GM23338 (cell line): ENCODE measurements around the gene WIPF1.
"Not testable (repeated sequence)": the region's sequence is repeated elsewhere in the genome, so short reads cannot be mapped to it uniquely, and the experiment has no call there.

Source experiments
- CTCF ChIP-seq, 2 experiments: fragments of 200-600 bp in 1 of 2; sonication (generic) in 1 of 2; conservative IDR thresholded peaks; 2 replicates each; pipeline versions ENCODE4 v1.5.1 to v1.6.1; 2016 to 2017; ENCODE audit warnings: antibody characterized with exemption in 2 of 2, low read depth in 2 of 2, mild to moderate bottlenecking in 2 of 2, moderate library complexity in 1 of 2
- ETS1 ChIP-seq: IDR thresholded peaks from 2 replicates; pipeline ENCODE4 v1.6.1; 2016; ENCODE audit warnings: antibody characterized with exemption
- EZH2 ChIP-seq: fragments of 200-600 bp; sonication (generic); IDR thresholded peaks from one replicate; pipeline ENCODE4 v1.8.0; 2017; ENCODE audit warnings: antibody characterized with exemption, mild to moderate bottlenecking, low read depth; ENCODE audit not compliant: unreplicated experiment
- JUNB ChIP-seq: IDR thresholded peaks from one replicate; pipeline ENCODE4 v1.6.1; 2016; ENCODE audit warnings: antibody characterized with exemption; ENCODE audit not compliant: unreplicated experiment
- POLR2AphosphoS5 ChIP-seq: IDR thresholded peaks from 2 replicates; pipeline ENCODE4 v1.6.1; 2016; ENCODE audit warnings: antibody characterized with exemption, low read depth
- REST ChIP-seq: IDR thresholded peaks from one replicate; pipeline ENCODE4 v1.6.1; 2018; ENCODE audit warnings: antibody characterized with exemption; ENCODE audit not compliant: unreplicated experiment
- ZNF331 ChIP-seq: fragments of 250-450 bp; sonication (Bioruptor Pico); IDR thresholded peaks from 2 replicates; pipeline ENCODE4 v1.5.0; 2020; ENCODE audit warnings: low read depth, mild to moderate bottlenecking, moderate library complexity

DNA sequence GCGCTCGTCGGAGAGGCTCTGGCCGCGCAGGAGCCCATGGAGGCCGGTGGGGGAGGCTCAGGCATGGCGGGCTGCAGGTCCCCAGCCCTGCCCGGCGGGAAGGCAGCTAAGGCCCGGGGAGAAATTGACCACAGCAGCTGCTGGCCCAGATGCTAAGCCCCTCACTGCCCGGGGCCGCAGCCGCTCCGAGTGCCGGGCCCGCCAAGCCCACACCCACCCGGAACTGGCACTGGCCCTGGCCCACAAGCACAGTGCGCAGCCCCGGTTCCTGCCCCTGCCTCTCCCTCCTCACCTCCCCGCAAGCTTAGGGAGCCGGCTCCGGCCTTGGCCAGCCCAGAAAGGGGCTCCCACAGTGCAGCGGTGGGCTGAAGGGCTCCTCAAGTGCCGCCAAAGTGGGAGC is 49.0 kb downstream of the WIPF1 start:
- TF ChIP-seq CTCF (conservative IDR thresholded peaks at IDR 0.05; ENCODE audit: low read depth in 2 of 2); ZNF331 (CRISPR knock-in tag); EZH2; POLR2AphosphoS5; JUNB; REST; ETS1: not testable (repeated sequence)
